H1 (cell line): ENCODE measurements around the gene CIB4. TPM values are rescaled to one million over a fixed set of nuclear protein-coding genes. Genes with fewer than 3 reads are reported as not detected.

Experiments used
- CHD7 ChIP-seq: fragments of 300-600 bp; sonication (generic); IDR thresholded peaks from 2 replicates; pipeline ENCODE4 v1.7.1; 2012; ENCODE audit warnings: low read length, moderate library complexity, mild to moderate bottlenecking, inconsistent platforms; ENCODE audit not compliant: insufficient replicate concordance
- E2F6 ChIP-seq: IDR thresholded peaks from 2 replicates; pipeline ENCODE4 v1.6.1; 2012; ENCODE audit warnings: inconsistent platforms
- PHF8 ChIP-seq: fragments of 200-600 bp; sonication (generic); conservative IDR thresholded peaks from 2 replicates; pipeline ENCODE4 v1.7.1; 2012; ENCODE audit warnings: low read depth, mild to moderate bottlenecking, inconsistent platforms, low read length, moderate library complexity
- SIRT6 ChIP-seq: IDR thresholded peaks from one replicate; pipeline ENCODE4 v1.7.1; 2012; ENCODE audit warnings: low read length, inconsistent platforms
- polyA plus RNA-seq, 7 experiments: library from polyadenylated mRNA; depleted of rRNA in 3 of 7; stranded (reverse) in 5 of 7; unstranded in 2 of 7; fragments of >200 nt in 5 of 7; fragments of 200-250 nt in 2 of 7; gene quantifications; 1 replicate in 5 of 7; 2 replicates in 1 of 7; 4 replicates in 1 of 7; pipeline versions ENCODE4 v1.2.1 to v1.2.3, GENCODE V29; 2011 to 2013; ENCODE audit warnings: missing spikeins in 2 of 7, mixed read lengths in 2 of 7
- total RNA-seq: library from RNA; stranded (reverse); fragmentation: NEBNext Ultra II Directional; extraction: Animal tissue kit (Norgen Biotek cat#: 25700); gene quantifications from 2 replicates; pipeline ENCODE4 v1.2.1, GENCODE V29; 2021

CIB4 gene
- total and polyA plus RNA-seq, 2 of the 8 experiments (the other 6 are each of a cell fraction or from before 2014, with no cell fraction given) = not detected

GRCh38 chr2:26687801-26688200 is 46.6 kb upstream of the CIB4 start (continued):
- TF ChIP-seq CHD7 (no peak), PHF8 (no peak), SIRT6 (no peak), E2F6 (no peak)
